ENCODE measurements around the gene NFKB1.

NFKB1 gene

GRCh38 chr4:102504941-102505340 is 3.8 kb downstream of the NFKB1 start:
- no peak for TF ChIP-seq POLR2AphosphoS5 (IDR thresholded peaks at IDR 0.05; ENCODE audit: low read depth)
- TF ChIP-seq CTCF (IDR thresholded peaks at IDR 0.05; ENCODE audit: insufficient read depth, low read length): no peak
- TF ChIP-seq SPI1 (IDR thresholded peaks at IDR 0.05; ENCODE audit: borderline replicate concordance, low read depth): no peak
- TF ChIP-seq REST (IDR thresholded peaks at IDR 0.05; ENCODE audit: insufficient replicate concordance, low read depth): no peak
- TF ChIP-seq GABPA (IDR thresholded peaks at IDR 0.05; ENCODE audit: low read depth): no peak
- Histone ChIP-seq H3K27ac (replicated peaks) (no peak overlapping the region), H3K4me3 (replicated peaks; ENCODE audit: insufficient read depth, low read length) (no peak overlapping the region), H3K27me3 (ENCODE audit: insufficient read depth, poor library complexity, severe bottlenecking) (no peaks in the 10 kb centered on the region)
- no peak for DNase-seq (ENCODE audit: low read depth in 1 of 2, low spot score in 1 of 2)

DNA sequence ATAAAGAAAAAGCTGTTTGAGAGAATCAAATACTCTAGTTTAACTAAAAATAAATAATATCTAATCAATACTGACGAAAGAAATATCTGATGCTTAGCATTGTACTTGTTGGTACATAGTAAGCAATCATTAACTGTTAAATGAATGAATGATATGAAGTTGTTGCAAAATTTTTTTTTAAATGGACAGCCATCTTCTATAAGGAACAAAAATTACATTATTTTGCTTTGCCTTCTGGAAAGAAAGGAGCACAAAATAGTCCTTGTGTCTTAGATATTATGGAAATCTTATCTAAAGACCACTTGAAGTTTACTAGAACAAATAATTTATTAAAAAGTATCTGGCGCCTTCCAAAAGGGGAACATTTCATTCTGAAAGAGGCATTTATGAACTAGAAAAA is 4.5 kb downstream of the NFKB1 start:
- no peak for TF ChIP-seq CTCF (IDR thresholded peaks at IDR 0.05; ENCODE audit: insufficient read depth, low read length)
- no peak for TF ChIP-seq SPI1 (IDR thresholded peaks at IDR 0.05; ENCODE audit: borderline replicate concordance, low read depth)
- TF ChIP-seq GABPA (IDR thresholded peaks at IDR 0.05; ENCODE audit: low read depth): no peak
- no peak for TF ChIP-seq POLR2AphosphoS5 (IDR thresholded peaks at IDR 0.05; ENCODE audit: low read depth)
- TF ChIP-seq REST (IDR thresholded peaks at IDR 0.05; ENCODE audit: insufficient replicate concordance, low read depth): no peak
- no peak for DNase-seq (ENCODE audit: low read depth in 1 of 2, low spot score in 1 of 2)
- Histone ChIP-seq H3K27ac (replicated peaks) (no peak overlapping the region), H3K27me3 (ENCODE audit: insufficient read depth, poor library complexity, severe bottlenecking) (no peaks in the 10 kb centered on the region), H3K4me3 (replicated peaks; ENCODE audit: insufficient read depth, low read length) (no peak overlapping the region)

DNA sequence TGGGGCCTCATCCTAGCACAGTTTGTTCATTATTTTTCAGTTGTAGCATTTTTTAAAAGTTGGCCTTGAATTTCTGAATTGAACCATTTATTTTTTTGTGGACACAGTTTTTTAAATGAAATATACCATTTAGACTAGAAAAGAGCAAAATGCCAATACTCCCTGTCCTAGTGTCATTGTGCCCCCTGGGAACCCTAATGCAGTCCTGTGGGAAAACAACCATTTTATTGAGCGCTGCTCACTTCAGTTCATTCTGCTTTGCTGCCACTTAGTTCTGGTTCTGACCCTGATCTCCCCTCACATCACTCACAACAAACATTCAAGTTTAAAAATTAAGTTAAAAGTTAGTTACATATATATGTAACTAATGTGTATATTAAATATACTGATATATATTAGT is 5.4 kb downstream of the NFKB1 start:
- TF ChIP-seq SPI1 (IDR thresholded peaks at IDR 0.05; ENCODE audit: borderline replicate concordance, low read depth): no peak
- TF ChIP-seq CTCF (IDR thresholded peaks at IDR 0.05; ENCODE audit: insufficient read depth, low read length): no peak
- no peak for TF ChIP-seq GABPA (IDR thresholded peaks at IDR 0.05; ENCODE audit: low read depth)
- TF ChIP-seq REST (IDR thresholded peaks at IDR 0.05; ENCODE audit: insufficient replicate concordance, low read depth): no peak
- TF ChIP-seq POLR2AphosphoS5 (IDR thresholded peaks at IDR 0.05; ENCODE audit: low read depth): no peak
- Histone ChIP-seq H3K27me3 (ENCODE audit: insufficient read depth, poor library complexity, severe bottlenecking) (no peaks in the 10 kb centered on the region), H3K27ac (replicated peaks) (no peak overlapping the region), H3K4me3 (replicated peaks; ENCODE audit: insufficient read depth, low read length) (no peak overlapping the region)
- no peak for DNase-seq (ENCODE audit: low read depth in 1 of 2, low spot score in 1 of 2)
